Activated naive CD4-positive, alpha-beta T cell (primary cell): ENCODE measurements around the gene CALHM3.

ENCODE experiments used
- DNase-seq, 4 experiments: peaks; one replicate each; lab custom pipeline; 2025; lab: John Stamatoyannopoulos, UW

Gene CALHM3

DNA sequence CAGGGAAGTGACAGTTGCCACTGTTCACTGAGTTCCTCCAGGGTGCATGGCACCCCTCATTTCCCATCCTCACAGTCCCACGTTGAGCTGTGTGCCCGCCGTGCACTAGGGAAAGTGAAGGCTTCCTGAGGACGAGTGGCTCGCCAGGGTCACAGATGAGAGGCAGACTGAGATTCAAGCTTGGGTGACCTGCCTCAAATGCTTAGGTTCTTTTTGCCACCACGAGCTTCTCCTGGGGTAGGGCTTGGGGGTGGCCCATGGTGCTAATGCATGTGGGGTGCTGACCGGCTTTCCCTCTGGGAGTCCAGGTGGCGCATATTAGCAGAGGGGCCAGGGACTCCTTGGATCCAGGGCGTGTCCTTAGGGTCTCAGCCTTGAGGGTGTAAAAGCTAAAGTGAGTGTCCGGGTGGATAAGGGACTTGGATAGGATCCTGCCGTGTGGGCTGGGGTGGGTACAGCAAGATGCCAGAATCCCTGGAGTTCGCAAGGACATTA, 28.8 kb downstream of the CALHM3 start:
- no peak for DNase-seq

DNA sequence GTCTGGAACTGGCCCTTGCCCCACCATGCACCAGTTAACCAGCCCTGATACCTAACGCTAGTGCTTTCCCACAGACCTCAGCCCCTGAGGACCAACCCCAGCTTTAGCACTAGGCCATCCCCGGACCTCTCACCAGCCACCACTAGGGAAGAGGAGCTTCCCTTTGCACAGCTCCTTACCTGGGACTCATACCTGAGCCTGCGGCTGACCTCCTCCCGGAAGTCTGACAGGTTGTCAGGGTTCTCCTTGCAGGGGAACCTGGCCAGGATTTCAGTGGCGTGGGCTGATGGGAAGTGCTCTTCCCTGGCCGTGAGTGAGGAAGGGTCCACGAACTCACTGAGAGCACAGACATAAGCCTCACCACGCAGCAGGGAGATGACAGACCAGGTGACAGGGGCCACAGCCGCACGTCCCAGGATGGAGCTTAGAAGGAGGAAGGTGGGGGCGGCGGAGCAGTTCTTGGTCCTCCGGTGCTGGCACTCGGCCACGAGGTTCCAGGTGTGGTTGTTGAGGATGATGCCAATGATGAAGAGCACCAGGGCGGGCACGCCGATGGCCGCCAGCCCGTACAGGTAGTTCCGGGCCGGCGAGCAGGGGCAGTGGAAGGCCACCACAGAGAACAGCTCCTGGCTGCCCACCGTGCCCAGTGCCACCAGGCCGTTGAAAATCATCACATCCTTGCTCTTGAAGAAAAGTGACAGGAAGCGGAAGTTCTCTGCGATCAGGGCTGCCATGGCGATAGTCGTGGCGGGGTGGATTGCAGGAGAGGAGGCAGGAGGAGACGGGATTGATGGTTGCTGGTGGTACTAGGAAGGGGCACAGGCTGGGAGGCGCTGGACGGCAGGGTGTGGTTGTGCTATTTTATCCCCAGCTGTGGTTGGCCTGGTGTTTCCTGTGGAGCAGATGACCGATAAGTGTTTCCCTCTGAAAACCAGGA, 29.6 kb downstream of the CALHM3 start:
- no peak for DNase-seq

DNA sequence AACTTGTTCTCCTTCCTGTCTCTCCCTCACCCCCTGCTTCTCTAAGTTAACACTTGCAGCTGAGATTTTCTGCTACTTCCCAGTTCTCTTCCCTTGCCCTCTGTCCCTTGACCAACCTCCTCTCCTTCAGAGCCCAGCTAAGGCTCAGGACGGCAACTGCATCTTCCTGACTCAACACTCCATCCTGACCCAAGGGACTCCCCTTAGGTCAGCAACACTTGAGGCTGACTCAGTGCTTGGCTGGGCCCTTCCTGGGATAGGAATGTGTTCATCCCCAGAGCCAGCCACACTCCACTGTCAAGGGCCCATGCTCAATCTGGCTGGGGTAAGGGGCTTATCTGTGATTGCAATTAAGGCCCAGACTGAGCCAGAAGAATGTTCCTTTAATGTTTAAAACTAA, 30.3 kb downstream of the CALHM3 start:
- no peak for DNase-seq

- DNase-seq: no peak
Observed at GRCh38 chr10:103447187-103447586, 31.9 kb downstream of the CALHM3 start.

DNA sequence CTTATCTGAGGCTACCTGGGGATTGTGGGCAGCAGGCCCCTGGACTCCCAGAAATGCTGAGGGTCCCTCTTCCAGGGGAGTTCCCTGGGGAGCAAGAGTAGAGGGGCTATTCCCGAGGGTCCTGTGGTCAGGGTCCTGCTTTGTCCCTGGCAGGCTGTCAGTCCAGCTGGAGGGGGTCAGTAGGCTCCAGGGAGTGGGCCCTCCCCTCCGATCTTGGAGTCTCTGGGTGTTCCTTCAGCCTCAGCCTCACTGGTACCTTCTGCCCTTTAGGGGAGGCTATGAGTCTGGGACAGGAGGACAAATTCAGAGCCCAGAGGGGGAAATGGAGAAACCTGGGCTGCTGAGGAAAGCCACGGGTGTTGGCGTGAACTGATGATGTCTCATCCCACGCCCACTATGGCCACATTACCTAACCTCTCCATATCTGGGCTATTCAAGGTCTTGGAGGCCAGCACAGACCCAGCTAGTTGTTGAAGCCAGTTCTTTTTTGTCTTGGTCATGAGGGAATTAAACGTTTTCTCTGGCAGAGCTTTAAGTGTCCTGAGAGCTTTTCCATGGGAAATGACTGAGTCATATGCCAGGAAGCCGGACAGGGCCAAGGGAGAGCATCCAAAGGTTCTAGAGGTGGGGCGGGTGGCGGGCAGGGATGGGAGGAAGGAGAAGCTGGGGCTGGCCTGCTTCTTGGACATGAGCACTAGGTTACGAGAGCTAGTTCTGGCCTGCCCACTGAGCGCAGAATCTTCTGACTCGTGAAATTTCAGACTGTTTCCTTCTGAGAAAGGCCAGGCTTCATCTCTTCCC, 33.1 kb downstream of the CALHM3 start:
- DNase-seq: no peak

- DNase-seq: no peak
Observed at GRCh38 chr10:103445366-103445765, 33.7 kb downstream of the CALHM3 start.

DNA sequence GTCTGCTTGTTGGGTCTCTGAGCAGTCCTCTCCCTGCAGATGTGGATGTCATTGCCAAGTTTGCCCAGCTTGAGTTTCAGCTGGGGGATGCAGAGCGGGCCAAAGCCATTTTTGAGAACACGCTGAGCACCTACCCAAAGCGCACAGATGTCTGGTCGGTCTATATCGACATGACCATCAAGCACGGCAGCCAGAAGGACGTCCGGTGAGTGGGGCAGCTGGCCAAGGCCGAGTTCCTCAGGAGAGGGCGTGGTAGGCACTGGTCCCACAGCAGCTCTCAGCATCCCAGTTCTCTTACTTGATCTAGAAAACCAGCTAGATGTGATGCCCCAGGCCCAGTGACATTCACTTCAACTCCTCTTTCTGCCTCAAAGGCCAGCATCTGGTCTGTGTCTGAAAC, 34.6 kb downstream of the CALHM3 start:
- no peak for DNase-seq

GRCh38 chr10:103443475-103444185, 35.4 kb downstream of the CALHM3 start:
- no peak for DNase-seq

- no peak for DNase-seq
Observed at GRCh38 chr10:103442031-103442461, 37.0 kb downstream of the CALHM3 start.

DNA sequence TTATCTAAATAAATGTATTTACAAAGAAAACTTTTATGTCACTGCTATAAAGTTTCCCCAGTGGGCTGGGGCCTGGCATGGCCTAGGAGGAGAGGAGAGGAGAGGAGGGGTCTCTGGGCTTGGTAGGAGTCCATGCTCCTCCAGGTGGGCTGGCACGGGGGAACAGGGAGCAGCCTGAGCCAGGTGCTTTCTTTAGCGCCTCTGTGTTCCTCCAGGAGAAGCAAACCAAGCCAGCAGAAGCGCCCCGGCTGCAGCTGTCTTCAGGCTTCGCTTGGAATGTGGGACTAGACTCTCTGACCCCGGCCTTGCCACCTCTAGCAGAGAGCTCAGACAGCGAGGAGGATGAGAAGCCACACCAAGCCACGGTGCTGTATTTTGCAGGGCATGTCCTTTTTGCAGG, 37.4 kb downstream of the CALHM3 start:
- no peak for DNase-seq

DNA sequence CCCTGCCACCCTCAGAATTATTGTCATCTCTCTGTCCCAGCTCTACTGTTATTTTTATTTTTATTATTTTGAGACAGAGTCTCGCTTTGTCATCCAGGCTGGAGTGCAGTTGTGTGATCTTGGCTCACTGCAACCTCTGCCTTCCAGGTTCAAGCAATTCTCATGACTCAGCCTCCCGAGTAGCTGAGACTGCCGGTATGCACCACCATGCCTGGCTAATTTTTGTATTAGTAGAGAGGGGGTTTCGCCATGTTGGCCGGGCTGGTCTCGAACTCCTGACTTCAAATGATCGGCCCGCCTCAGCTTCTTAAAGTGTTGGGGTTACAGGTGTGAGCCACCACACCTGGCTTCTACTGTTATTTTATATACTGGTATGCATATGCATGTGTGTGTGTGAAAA, 37.8 kb downstream of the CALHM3 start:
- no peak for DNase-seq

DNA sequence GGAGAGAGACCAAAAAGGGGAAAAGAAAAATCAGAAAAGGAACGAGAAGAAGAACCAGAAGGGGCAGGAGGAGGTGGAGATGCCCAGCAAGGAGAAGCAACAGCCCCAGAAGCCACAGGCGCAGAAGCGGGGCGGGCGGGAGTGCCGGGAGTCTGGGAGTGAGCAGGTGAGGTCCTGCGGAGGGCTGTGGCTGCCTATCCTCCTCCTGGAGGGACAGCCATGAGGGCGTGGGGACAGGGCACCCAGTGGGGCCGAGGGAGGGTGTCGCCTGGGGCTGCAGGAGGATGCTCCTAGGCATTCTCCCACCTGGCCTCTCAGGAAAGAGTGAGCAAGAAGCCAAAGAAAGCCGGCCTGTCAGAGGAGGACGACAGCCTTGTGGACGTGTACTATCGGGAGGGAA, 38.6 kb downstream of the CALHM3 start:
- DNase-seq: no peak

- DNase-seq: no peak
Observed at GRCh38 chr10:103439776-103440175, 39.3 kb downstream of the CALHM3 start.

DNA sequence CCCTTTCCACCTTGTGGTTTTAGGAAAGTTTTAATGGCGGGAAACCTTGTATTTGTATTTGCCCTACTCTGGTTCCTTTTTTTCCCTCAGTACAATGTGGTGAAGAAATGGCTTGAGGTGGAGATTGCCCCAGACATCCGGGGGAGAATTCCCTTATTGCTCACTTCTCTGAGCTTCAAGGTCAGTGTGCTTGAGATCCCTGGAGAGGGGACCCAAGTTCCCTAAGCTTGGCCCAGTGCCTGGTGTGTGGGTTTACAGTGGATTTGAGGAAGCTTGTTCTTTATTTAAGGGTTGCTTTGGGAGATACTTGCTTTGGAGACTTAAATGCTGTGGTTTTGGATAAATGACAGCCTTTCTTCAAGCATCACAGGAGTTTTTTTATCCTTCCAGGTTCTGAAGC, 45.2 kb downstream of the CALHM3 start:
- DNase-seq: no peak

DNA sequence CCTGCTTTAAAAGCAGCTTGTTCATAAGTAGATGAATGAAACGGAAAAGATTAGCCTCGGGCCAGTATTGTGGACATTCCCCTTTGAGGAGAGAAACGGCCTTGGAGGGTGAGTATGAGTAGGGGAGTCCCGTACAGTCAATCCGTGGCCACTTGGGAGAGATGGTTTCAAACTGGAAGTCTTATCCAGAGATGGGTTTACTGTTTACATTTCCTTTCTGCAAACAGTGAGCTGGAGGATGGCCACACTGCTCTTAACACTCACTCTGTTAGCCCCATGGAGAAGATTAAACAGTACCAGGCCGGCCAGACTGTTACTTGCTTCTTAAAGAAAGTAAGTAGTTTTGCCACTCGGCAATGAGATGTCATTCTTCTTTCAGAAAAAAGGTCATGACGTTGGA, 47.1 kb downstream of the CALHM3 start:
- no peak for DNase-seq

- peak in 1 of 4 experiments; percentile 10 for DNase-seq
Observed at GRCh38 chr10:103429647-103430046, 49.4 kb downstream of the CALHM3 start.

DNA sequence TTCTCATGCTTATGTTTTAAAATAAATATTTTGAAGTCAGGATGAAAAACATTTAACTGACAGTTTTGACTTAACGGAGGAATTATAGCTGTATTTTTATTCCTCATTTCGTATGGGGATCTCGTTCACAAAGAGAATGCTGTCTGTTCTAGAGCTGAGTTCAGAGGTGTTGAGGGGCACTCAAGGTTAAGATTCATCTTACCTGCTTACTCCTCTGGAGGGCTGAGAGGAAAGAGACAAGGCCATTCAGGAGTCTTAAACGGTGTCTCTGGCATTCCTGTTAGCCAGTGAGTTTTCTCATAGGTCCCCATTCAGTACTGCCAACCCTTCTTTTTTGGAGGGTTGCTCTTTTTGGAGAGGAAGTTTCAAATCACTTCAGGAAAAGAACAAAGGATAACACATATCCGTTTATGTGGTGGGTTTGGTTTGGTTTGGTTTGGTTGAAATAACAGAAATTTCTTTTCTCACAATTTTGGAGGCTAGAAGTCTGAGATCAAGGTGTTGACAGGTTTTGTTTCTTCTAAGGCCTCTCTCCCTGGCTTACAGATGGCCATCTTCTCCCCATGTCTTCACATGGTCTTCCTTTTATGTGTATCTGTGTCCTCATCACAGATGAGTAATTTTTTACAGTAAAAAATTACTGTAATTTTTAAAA, 49.9 kb downstream of the CALHM3 start:
- DNase-seq: no peak

DNA sequence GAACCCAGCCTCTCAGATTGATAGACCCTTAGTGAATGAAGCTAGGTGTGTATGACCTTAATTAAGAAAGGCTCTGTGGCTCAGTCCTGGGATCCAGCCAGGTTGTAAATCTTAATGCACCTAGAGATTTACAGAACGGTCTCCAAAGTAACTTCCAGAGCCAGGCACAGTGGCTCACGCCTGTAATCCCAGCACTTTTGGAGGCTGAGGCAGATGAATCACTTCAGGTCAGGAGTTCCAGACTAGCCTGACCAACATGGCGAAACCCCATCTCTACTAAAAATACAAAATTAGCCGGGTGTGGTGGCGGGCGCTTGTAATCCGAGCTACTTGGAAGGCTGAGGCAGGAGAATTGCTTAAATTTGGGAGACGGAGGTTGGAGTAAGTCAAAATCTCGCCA, 51.2 kb downstream of the CALHM3 start:
- no peak for DNase-seq

DNA sequence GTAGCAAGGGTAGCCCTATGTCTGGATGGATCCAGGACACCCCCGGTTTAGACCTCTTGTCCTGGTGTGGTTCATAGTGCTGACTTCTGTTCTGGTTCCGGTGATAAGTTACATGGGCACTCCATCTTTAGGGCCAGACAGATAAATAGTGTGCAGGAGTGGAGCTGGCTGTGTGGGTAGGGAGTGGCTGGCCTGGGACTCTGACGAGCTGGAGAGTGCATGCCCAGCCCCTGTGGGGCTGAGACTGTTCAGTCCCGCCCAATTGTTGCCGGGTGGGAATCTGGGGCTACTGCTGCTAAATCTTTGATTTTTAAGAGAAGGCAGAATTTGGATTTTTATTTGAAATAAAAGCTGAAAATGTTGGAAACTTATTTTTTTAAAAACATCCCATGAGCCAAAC, 55.3 kb downstream of the CALHM3 start:
- no peak for DNase-seq
